HG02678 (cell line): Measurements from ENCODE around the gene STOML3.
A peak's percentile ranks its signal among the peaks of the same experiment; 100 is the strongest.
"Not testable (repeated sequence)": the region's sequence is repeated elsewhere in the genome, so short reads cannot be mapped to it uniquely, and the experiment has no call there.

Experiments
- ATAC-seq: cut with Tn5 transposase; IDR thresholded peaks from one replicate; pipeline ENCODE4 v1.9.1; 2021; ENCODE audit warnings: mild to moderate bottlenecking, moderate library complexity; ENCODE audit not compliant: unreplicated experiment

Gene STOML3

GRCh38 chr13:38990693-38991092 is at the start of gene STOML3:
TSS of gene STOML3 (minus strand) at chr13:38990831. CDS start at chr13:38990721, 110 bp downstream.
- no peak for ATAC-seq

DNA sequence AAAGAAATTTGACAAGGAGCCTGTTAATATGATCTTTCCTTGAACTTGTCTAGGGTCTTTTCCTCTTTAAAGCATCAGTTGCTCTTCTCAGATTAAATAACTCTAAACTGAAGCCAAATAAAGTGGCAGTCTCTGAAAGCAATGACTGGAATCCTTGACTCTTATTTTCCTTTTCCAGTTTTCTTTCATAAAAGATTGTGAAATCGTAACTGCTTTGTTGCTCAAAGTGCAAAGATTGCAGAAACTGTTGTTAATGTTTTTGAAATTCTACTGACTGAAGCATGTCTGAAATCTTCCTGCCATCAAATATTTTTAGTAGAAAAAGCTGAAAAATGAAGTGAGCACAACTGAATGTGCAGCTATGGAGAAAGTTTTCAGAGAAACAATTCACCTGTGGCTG is 49.6 kb upstream of the STOML3 start:
- ATAC-seq = no peak

- ATAC-seq = no peak
Observed at GRCh38 chr13:39039041-39039440, 48.4 kb upstream of the STOML3 start.

- ATAC-seq = peak; percentile 31
Observed at GRCh38 chr13:39038569-39039030, 48.0 kb upstream of the STOML3 start.

GRCh38 chr13:39037880-39038568 is 47.4 kb upstream of the STOML3 start, which contains the start of the genes NHLRC3 and PROSER1:
TSS of gene NHLRC3 (plus strand) at chr13:39038456. CDS start at chr13:39038640, 184 bp downstream.
TSS of gene PROSER1 (minus strand) at chr13:39038089. CDS start at chr13:39037242, 847 bp downstream.
- ATAC-seq = peak; percentile 73

- peak; percentile 26 for ATAC-seq
Observed at GRCh38 chr13:39037410-39037879, 46.8 kb upstream of the STOML3 start.

- ATAC-seq = no peak
Observed at GRCh38 chr13:39036212-39036611, 45.6 kb upstream of the STOML3 start.

DNA sequence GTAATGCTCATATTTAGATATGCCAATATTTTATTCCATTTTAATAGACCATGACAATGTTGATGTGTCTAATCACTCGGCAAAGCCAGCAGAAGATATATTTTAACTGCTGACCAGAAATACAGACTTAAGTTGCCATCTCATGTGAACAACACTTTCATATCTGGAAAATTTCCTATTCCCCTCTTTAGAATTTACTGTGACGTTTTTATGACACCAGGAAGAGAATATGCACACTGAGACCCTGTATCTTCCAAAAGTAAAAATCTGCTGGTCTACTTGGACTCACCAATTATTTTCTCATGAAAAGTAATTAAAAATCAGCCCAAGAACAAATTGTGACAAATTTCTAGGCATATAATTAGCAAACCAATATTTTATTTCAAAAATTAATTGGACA is 45.2 kb upstream of the STOML3 start:
- no peak for ATAC-seq

DNA sequence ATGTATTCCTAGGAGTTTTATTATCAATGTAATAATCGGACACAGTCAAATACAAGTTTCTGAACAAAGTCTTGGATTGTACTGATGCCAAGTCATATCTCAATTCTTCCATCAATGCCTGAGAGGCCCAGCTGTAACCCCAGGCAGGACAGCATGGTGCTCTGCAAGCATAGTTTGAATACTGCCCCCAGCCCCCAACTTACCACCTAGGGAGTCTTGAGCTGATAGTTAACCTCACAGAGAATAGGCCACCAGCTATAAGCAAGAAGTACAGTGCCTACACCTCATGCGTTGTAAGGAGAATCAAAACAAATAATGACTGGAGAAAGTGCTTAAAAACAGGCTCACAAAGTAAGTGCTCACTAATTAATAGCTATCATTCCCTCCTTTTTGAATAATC is 44.6 kb upstream of the STOML3 start:
- ATAC-seq = no peak

DNA sequence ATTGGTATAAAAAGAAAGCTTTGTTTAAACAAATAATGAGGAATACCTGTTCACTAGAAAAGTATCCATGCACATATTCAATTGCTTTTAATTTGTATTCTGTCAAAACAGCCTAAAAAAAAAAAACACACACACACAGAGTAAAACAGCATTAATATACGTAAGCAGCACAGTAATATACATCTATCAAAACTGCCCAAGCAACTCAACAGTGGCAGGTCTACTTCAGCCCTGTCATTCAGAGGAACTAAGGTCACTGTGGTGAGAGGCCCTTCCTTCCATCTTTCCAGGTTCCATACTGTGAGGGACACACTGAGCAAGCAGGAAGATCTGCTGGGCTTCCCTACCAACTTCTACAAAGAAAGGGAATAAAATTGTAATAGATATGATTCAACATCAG is 43.5 kb upstream of the STOML3 start:
- ATAC-seq = no peak

GRCh38 chr13:39032150-39032549 is 41.5 kb upstream of the STOML3 start:
- no peak for ATAC-seq

- no peak for ATAC-seq
Observed at GRCh38 chr13:39025433-39025839, 34.8 kb upstream of the STOML3 start.

GRCh38 chr13:39023761-39024160 is 33.1 kb upstream of the STOML3 start:
- no peak for ATAC-seq

- ATAC-seq = no peak
Observed at GRCh38 chr13:39023316-39023715, 32.7 kb upstream of the STOML3 start.

DNA sequence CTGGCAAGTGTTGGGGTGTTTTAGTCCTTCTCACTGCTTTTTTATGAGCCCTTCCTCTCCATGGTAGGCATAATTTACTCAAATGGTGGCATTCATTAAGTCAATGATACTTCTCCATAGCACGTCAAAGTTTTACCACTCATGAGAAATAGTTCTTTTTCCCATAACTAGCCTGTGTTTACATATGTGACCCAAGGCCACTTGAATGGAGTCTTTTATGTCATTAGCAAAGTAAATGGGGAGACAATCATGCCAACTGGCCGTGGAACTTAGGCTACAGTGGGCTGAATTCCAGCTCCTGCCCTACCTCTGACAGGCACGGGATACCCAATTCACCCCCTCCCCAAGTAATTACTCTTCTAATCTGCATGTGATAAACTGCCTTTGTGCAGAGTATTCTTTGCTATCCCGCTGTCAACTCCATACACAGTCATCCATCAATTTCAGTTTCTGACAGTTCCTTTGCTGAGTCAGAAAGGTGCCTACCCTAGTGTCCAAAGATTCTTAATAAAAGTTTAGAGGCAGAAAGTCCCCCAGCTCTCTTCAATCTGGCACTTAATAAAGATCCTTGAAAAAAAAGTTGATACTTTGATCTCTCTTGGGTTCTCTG is 30.3 kb upstream of the STOML3 start:
- no peak for ATAC-seq

DNA sequence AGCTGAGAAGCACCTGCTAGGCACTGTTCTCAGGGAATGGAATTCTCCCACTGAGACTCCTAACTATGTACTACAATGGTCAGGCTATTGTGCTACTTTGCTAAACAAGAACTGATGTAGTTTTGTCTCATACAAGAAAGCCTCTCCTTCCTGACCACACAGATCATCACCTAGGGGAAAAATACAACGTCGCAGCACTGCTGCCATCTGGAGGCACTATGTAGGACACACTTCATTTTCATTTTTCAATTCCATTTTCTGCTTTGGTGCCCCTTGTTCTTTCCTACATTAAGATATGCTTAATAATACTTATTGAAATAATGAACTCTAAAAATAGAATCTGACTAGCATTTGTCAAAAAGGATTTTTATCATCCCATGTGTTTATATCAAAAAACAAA is 26.2 kb upstream of the STOML3 start:
- ATAC-seq = peak; percentile 72

GRCh38 chr13:39016087-39016486 is 25.5 kb upstream of the STOML3 start:
- ATAC-seq = peak; percentile 46

- ATAC-seq = no peak
Observed at GRCh38 chr13:39013462-39013861, 22.8 kb upstream of the STOML3 start.

DNA sequence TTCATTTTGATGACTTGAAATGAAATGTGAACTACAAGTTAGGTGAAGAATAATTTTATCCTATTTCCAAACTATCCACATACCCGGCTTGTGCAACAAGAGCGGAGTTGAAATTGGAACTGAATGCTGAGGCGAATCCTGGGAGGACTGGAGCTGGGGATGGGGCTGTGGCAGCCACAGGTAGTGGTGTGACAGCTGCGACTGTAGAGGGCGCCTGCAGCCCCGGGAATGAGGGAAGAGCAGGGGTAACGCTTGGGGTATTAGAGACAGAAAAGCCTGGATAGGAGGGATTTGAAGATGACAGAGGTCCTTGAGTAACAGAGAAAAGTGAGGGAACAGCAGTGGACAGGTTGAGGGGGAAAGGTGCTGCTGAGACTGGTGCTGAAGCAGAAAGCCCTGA is 22.0 kb upstream of the STOML3 start:
- ATAC-seq = no peak

GRCh38 chr13:39006371-39007111 is 15.9 kb upstream of the STOML3 start:
- ATAC-seq = not testable (repeated sequence)

DNA sequence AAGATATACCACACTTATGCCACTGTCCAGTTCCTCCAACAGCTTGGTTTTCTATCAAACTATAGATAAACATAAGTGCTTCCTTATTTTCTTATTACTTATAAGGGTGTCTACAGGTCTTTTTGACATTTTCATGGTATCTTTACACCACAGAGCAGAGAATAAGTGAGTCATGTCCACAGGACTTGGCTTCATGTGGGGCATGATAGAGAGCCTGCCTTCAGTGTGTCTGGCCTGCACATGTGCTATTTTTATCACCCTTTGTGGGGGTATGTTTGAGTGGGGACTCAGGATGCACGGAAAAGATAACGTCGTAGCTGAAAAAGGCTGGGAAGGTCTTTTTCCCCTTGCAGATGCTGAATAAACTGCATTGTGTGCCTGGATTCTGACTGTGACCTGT is 8.1 kb upstream of the STOML3 start:
- ATAC-seq = no peak

GRCh38 chr13:38993381-38993780 is 2.8 kb upstream of the STOML3 start:
- no peak for ATAC-seq
